Glomerular endothelial cell (primary cell): ENCODE data around the gene HEXIM1. TPM values are rescaled to one million over a fixed set of nuclear protein-coding genes. Genes with fewer than 3 reads are reported as not detected.
"Not testable (repeated sequence)": the region's sequence is repeated elsewhere in the genome, so short reads cannot be mapped to it uniquely, and the experiment has no call there.

Experiments
- DNase-seq: peaks from one replicate; pipeline ENCODE4 v3.0.0-alpha.2; 2011; ENCODE audit warnings: low read depth, low spot score; ENCODE audit errors: extremely low read depth
- total RNA-seq: library from RNA; depleted of rRNA; stranded (reverse); fragments of >200 nt; gene quantifications from 2 replicates; pipeline ENCODE4 v1.2.3, GENCODE V29; 2015

Gene HEXIM1
- total RNA-seq, 1 donor from 2014 or later: 16.2 TPM

DNA sequence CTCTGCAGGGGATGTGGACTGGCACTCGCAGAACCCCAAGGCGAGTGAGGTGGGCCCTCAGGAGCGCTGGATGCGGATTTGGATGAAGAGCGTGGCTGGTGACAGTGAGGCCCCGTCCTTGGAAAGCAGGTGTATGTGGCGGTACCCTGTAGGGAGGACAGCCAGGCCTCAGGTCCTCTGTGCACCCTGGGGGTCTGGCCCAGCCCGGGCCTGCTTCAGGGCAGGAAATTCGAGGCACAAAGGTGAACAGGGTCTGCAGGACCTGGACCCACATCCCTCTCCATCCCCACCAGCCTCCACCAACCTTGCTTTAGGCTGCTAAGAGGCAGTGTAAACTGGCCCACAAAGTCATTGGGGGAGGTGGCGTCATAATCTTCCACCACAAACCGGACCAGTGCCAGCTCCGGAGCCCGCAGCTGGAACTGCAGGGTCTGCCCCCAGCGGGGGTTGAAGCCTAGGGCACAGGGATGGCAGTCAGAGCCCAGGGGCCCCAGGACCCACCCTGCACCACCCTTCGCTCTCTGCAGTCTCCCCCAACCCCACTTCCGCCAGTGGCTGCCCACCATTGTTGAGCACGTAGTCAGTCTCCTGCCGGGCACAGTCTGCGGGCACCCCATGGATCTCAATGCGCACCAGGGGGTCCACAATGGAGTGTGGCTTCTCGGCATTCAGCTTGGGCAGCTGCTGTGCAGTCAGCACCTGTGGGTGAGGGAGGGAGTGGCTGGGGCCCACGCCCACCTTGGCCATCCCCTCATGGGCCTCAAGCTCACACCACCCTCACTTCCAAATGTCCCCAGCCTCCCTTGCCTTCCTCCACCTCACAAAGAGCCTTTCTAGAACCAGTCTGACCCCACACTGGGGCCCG lies 35.5 kb upstream of the HEXIM1 start:
- DNase-seq: no peak

DNA sequence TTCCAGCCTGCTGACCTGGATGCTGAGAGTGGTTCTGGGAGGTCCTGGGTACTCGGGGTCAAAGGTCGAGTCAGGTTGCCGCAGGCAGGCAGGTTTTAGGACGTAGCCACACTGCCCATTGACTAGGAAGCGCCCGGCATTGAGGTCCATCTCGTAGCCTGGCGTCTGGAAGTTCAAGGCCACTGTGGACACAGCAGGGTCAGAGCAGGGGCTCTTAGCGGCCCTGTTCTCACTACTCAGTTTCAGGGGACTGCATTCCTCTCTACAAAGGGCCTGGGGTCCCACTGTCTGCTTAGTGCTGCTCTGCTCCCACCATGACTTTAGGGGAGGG lies 34.9 kb upstream of the HEXIM1 start:
- no peak for DNase-seq

DNA sequence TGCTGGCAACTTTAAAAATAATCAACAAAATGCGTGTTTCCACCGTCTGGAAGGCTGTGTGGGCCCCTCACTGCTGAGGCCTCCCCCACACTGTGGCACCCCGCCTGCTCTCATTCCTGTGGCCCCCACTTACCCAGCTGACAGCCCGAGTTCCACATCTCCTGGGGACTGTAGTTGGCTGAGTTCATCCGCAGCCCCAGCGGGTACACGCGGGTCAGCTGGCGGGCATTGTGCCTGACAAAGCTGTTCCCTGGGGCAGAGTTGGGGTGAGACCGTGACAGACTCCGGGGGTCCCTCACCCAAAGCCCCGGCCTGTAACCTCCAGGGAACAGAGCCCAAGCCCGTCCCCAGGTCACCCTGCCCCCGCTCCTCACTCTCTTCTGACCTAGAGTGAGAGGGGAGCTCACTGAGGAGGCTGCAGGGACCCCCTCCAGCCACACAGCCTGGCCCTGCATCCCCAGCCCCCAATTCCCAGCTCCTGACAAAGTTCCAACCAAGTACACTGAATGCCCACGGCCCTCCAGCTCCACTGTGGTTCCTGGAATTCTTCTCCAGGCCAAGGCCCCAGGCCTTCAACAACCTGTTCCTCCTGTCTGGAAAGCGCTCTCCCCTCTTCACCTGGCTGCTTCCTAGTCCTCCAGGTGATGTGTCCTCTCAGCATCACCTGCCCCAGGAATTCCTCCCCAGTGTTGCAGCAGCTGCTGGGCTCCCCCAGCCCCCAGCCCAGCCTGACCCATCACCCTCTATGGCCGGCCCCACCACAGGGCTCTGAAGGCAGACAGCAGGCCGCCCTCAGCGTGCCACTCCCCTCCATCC lies 34.0 kb upstream of the HEXIM1 start:
- no peak for DNase-seq

DNA sequence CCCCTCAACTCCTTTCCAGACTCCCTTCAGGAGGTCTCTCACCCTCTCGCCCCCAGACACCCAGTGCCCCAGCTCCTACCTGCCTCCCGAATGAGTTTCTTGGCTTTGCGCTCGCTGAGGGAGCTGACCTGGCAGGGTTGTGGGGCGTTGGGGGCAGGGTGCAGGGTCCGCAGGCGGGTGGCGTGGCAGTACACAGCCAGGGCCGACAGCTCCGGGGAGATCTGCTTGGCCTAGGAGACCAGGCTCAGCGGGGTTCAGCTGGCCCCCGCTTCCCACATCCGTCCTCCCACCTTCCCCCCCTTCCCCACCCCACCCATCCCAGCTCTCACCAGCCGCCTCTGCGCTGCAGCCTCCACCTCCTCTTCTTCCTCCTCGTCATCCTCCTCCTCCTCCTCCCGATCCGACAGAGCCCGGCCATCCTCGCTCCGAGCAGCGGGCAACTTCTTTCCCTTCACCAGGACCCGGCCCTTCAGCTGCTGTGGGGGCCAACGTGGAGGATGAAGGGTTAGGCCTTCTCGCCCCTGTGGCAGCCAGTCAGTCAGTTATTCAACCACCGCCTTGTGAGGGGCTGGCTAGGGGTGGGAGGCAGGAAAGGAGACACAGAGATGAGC lies 33.2 kb upstream of the HEXIM1 start:
- DNase-seq: no peak

DNA sequence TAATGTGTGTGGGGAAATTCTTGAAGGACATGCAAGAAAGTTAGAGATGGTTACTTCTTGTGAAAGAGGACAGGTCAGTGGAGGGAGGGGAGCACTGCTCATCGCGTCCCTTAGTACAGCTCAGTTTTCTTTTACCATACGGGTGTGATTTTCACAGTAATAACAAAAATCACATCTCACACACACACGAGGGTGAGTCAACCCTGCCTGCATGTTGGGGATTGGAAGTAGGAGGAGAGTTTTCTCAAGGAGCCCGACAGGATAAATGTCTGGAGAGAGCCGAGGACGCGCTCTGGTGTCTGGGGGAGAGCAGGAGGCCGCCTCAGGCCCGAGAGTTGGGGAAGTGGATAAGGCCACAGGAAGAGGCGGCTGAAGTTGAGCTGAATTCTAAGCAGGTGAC lies 32.4 kb upstream of the HEXIM1 start:
- DNase-seq: no peak

DNA sequence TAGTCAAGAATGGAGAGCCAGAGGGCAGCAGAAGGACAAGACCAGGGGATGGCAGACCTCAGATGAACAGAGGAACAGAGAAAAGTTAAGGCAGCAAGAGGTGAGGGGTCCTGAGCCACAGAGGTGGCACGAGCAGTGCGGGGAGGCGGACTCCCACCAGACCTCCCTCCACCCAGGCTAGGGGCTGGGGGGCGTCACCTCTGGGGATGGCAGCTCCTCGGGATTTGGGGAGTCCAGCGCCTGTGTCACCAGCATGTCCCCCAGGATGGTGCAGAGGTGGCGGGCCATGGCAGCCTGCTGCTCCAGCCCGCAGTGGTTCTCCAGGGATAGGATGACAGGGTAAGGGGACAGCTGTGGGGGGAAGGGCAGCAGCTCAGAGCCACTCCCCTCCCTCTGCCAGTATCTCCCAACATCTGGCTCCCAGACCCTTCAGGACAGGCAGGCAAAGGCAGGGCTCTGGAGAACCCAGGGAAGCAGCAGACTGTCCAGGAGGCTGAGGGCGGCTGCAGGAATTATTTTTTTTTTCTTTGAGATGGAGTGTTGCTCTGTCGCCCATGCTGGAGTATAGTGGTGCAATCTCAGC lies 31.8 kb upstream of the HEXIM1 start:
- DNase-seq: no peak

DNA sequence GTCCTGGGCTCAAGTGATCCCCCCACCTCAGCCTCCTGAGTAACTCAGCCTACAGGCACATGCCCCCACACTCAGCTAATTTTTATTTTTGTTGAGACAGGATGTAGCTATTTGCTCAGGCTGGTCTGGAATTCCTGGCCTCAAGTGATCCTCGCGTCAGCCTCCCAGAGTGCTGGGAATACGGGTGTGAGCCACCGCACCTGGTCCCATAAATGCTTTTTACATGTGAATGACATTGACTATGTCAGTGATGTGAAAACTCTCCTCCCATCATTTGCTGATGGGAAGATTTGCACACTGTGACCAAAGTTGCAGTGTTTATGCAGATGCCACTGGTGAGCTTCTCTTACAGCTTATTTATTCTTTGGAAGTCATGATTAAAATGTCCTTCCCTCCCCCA lies 30.9 kb upstream of the HEXIM1 start:
- no peak for DNase-seq

DNA sequence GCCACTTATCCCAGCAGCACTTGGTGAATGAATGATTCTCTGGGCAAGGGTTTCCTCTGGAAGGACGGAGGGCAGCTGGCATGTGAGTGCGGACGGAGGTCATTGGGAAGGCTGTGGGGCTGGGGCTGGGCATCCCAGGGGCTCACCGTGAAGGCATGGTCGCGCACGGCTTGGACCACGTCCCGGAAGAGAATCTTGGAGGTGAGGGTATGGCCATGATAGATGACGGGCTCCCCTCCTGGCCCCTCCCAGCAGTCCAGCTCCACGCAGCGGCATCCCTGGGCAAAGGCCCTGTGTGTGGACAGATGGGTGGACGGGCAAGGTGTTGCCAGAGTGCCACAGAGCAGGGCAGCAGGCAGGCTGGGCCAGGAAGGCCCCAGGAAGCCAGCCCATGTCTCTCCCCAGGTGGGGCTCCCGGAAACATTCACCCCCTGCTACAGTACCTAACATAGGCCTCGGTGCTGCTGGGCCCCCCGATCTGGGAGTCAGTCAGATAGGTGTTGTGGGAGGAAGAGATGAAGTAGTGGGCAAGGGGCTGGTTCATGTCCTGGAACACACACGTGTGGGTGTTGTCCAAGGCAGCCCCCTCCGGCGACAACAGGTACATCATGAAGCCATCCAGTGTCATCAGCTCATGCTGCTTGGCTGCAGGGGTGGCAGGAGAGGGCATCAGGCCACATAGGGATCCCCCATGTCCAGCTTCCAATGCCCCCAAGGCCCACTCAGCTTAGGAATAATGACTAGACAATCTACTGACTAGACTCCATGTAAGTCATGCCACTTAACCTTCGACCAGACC lies 30.2 kb upstream of the HEXIM1 start:
- no peak for DNase-seq

DNA sequence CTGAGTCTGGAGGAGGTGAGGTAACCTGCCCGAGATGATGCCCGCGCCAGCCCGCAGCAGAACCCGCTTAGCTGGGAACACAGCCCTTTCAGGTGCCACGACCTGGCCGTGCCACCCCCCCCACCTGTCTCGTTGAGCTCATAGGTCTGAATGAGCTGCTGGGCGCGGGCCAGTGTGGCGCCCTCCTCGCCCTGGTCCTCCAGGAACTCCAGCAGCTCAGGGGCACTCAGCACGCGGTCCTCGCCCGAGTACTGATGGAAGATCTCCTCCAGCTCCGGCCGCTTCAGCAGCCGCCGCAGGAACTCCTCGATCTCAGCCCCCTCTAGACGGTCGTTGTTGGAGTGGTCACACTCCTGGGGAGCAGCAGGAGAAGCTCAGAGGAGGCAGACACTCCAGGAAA lies 29.6 kb upstream of the HEXIM1 start:
- DNase-seq: no peak

DNA sequence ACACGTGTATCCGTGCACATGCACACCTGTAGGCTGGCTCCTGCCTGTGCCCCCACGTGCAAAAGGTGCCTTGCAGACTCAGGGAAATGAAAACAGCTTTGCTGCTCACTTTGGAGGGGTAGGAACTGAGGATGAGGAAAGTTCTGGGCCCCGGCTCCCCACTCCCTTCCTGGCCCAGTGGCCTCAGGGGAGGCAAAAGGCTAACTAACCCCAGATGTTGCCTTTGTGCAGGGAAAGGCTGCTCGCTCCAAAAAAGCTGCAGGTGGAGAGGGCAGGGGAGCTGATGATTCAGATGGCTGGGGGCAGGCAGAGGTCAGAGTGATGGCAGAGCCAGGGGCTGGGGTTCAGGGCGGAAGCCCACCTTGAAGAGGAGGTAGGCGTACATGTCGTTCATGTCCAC lies 28.3 kb upstream of the HEXIM1 start:
- DNase-seq: no peak

DNA sequence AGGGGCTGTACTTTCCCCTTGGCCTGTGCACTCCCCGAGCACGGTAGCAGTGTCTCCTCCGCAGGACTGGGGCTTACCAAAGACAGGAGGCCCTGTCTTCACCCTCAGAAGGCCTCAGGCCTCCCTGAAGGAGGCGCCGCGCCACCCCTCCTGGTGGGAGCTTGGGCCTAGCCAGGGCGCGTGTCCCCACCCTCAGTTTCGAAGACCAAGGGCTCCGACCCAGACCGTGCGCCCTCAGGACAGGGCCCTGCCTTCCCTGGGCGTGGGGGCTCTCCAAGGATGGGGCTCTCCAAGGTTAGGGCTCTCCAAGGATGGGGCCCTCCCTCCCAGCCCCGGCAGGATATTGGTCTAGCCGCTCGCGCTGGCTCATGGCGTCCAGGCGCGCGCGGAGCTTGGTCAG lies 27.7 kb upstream of the HEXIM1 start:
- no peak for DNase-seq

DNA sequence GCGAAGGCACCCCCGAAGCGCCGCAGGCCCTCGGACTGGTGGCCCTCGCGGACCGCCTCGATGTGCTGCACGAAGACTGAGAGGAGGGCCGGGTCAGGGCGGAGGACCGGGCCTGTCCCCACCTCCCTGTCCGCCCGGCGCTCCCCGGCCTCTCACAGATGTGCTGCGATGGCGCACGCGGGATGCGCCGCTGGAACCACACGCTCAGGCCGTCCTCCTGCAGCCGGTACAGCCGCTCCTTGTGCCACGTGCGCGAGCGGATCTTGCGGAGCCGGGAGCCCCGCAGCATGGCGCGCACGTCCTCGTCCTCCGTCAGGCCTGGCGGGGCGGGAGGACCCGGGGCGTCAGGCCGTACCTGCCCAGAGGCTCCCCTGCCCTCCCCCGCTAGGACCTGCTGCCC lies 27.2 kb upstream of the HEXIM1 start:
- no peak for DNase-seq

DNA sequence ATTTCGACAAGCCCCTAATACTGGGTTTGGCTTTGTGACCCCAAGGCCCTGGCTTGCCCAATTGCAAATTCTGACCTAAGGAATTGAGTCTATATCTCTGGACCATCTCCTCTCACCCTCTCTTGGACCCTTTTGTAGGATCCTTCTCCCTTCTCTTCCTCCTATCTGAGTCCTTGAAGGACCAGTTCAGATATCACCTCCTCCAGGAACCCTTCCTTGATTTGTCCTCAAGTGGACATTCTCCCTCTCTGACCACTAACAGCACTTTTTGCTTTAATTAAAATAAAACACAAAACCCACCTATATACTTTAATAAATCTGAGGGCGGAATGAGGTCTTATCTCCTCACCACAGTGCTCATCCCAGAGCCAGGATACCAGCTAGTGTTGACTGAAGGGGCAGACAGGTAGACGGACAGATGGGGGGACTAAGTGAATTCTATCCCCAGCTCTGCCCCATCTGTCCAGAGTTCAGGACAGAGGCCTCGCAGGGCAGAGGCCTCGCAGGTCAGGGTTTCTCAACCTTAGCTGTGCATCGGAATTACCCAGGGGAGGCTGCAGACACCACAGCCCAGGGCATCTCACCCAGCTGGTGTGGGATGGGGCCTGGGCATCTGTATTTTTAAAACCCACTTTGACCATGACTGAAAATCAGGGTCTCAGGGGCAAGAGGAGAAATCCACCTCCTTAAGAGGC lies 25.1 kb upstream of the HEXIM1 start:
- no peak for DNase-seq

DNA sequence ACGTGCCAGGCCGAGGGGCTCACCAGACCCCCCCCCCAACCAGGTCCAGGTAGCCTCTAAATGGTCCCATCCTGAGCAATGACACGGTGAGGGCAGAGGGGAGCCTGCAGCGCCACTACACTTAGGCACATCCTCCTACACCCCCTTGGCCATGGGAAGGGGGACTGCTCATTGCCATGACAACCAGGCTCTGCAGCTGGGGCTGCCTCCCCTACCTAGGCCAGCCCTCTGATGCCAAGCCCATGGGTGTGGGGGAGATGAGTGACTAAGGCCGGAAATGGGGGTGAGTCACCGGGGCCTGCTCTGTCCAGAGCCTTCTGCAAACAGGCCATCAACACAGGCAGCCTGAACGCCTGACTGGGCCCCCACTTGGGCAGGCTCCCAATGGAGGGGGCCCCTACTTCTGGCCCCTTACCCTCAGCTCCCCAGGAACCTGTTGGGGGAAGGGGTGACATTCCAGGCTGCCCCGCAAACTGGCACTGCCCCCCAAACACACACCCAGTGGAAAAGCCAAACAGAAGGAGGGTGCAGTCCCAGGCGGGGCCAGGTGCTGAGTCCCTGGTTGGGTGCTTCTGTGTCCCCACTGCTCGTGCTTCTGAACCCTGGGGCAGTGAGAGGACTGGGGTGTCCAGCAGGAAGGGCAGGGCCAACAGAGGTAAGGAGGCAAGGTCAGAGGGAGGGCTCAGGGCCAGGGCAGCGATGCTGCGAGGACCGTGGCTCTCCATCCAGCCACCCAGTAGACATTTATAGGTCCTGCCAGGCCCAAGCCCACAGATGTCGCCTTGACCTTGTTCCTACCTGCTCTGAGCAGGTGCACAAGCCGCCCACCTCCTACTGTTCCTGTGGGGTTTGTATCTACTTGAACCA lies 24.1 kb upstream of the HEXIM1 start:
- no peak for DNase-seq

DNA sequence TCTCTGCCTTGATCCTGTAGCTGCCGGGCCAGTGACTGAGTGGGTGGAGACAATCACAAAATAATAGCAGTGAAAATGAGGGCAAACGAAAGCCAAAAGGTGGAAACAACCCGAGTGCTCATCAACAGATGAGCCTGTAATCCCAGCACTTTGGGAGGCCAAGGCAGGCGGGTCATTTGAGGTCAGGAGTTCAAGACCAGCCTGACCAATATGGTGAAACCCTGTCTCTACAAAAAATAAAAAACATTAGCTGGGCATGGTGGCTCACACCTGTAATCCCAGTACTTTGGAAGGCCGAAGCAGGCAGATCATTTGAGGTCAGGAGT lies 23.5 kb upstream of the HEXIM1 start:
- DNase-seq: not testable (repeated sequence)

DNA sequence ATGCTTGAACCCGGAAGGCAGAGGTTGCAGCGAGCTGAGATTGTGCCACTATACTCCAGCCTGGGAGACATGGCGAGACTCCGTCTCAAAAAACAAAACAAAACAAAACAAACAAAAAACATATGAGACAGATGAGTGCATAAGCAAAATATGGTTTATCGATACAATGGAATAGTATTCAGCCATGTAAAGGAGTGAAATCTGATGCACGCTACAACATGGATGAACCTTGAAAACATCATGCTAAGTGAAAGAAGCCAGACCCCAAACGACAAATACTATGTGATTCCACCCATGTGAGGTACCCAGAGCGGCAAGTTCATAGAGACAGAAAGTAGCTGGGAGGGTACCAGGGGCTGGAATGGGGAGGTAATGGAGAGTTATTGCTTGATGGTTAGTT lies 22.8 kb upstream of the HEXIM1 start:
- no peak for DNase-seq

DNA sequence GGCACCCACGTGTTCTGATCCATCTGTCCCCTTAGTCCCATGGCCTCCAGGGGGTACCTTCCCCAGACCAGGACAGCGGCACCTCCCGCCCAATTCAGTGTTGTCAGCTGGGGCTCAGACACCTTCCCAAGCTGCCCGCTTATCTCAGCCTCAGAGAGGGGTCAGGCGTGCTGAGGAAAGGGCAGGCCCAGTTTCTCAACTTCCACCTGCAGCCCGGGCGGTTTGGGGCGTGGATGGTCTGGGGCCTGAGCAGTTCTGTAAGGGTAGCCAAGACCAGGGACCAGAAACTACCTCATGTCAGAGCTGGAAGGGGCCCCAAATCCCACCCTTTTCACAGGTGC lies 21.1 kb upstream of the HEXIM1 start:
- no peak for DNase-seq

DNA sequence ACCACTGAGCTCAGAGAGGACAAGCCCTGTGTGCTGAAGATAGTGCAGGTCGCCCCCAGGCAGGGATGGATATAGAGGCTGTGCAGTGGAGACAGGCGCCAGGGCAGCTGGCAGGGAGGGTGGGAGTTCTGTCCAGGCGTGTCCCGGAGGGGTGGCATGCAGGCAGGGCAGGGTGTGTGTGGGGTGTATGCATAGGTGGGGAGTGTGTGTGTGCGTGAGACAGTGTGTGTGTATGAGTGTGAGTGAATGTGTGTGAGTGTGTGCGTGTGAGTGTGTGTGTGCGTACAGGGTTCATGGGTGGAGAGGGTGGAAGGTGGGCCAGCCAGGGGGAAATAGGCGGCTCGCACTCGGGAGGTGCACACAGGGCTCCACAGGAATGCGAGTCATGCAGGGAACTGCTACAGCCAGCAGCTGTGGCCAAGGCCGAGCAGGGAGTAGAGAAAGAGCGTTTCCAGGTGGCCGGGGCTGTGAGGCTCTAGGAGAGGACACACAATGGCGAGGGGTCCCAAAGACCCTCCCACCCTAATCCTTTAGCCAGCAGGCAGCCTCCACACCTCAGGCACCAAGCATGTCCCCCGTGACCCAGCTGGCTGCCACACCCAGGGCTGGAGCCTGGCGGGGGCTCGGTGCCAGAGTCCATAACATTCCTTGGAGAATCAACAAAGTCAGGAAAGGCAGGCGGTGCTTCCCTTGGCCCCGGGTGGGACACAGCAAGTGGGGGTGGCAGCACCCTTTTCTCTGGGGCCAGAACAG lies 20.6 kb upstream of the HEXIM1 start:
- no peak for DNase-seq

DNA sequence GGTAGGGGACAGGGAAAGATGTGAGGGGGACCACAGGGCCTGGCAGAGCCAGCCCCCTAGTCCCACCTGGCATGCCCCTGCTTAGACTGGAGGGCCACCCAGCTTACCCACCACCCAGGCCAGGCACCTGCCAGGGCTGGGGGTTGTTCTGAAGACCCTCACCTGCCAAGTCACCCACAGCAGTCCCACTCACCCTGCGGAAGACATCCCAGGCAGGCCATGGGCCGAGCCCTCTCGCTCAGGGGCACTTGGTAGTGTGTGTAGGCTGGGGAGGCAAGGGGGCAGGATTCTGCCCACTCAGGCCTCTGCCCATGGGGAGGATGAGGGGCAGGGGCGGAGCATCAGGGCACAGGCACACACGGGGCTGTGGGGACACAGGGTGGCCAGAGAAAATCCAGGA lies 19.9 kb upstream of the HEXIM1 start:
- DNase-seq: no peak
